Fibroblast of mammary gland (primary cell): ENCODE data around the gene DYSF.

ENCODE experiments used
- DNase-seq: peaks from one replicate; pipeline ENCODE4 v3.0.0-alpha.2; 2010; ENCODE audit warnings: low read depth
- H3K4me3 ChIP-seq: 2 replicates; pipeline ENCODE4 v1.5.1; 2011; ENCODE audit warnings: low read depth, mild to moderate bottlenecking, low read length, moderate library complexity; ENCODE audit not compliant: control insufficient read depth
- CTCF ChIP-seq: conservative IDR thresholded peaks from 2 replicates; pipeline ENCODE4 v1.5.1; 2011; ENCODE audit warnings: low read depth, low read length, inconsistent platforms; ENCODE audit not compliant: control insufficient read depth, insufficient read depth

The DYSF gene

GRCh38 chr2:71699428-71699827 is 246.1 kb downstream of the DYSF start:
- DNase-seq, result no peak
- TF ChIP-seq CTCF, result no peak
- H3K4me3 ChIP-seq, result no peak overlapping the region

DNA sequence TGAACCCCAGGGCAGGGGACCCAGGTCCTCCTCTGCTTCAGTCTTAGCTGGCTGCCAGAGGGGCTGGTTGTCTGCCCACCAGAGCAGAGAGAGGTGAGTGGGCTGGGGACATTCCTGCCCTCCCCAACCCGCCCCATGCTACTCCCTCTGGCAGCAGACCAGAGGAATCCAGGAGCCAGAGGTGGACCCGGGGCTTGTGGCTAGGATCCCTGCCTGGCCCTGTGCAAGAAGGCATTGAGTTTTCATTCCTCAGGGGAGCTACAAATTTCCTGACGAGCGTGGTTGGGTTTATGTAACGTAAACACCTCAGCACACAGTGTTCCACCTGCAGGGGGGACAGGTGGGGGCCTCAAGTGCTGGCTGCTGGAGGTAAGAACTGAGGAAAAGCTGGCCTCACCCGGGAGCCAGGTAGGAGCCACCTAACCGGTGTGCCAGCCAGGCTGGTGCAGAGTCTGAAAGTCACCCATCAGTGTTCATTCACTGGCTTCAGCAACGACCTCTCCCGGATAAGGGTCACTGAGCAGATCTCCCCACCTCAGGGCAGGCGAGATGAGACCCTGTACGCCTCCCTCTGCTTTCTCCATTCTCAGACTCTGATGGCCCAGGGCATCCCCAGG is 246.8 kb downstream of the DYSF start:
- H3K4me3 ChIP-seq, result no peak overlapping the region
- TF ChIP-seq CTCF, result no peak
- no peak for DNase-seq

DNA sequence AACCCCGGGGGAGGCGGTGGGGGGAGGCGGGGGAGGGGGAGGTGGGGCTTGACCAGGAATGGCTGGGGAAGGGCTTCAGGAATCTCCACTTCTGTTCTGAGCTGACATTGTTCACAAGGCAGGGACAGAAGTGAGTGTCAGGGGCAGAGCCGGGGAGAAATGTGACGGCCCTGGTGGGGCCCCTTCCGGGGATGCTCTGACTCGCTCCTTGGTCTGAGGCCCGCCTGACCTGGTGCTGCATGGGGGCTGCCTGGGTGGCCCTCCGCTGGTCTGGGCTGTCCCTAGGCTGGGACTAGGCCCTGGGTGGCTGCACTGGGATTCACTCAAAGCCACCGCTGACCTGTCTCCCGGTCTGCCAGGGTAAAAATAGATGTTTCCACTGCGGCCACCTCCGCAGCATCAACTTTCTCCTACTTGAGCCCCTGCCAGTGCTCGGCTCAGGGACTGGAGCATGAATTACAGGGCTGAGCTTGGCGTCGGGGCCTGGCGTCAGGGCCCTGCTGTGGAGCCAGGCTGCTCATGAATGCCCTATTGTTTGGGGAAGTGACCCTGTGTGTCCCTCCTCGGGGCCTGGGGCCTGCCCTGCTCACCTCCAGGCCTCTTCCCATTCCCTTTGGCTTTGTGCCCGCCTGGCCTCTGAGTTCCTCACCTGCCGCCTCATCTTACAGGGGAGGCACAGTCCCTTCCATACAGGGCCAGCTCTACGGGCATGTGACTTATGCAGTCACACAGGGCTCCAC is 247.5 kb downstream of the DYSF start:
- peak; percentile 21 for DNase-seq
- no peak overlapping the region for H3K4me3 ChIP-seq
- TF ChIP-seq CTCF, result no peak

- DNase-seq, result no peak
- no peak overlapping the region for H3K4me3 ChIP-seq
- TF ChIP-seq CTCF, result no peak
Measured at GRCh38 chr2:71702071-71702970, 249.0 kb downstream of the DYSF start.

DNA sequence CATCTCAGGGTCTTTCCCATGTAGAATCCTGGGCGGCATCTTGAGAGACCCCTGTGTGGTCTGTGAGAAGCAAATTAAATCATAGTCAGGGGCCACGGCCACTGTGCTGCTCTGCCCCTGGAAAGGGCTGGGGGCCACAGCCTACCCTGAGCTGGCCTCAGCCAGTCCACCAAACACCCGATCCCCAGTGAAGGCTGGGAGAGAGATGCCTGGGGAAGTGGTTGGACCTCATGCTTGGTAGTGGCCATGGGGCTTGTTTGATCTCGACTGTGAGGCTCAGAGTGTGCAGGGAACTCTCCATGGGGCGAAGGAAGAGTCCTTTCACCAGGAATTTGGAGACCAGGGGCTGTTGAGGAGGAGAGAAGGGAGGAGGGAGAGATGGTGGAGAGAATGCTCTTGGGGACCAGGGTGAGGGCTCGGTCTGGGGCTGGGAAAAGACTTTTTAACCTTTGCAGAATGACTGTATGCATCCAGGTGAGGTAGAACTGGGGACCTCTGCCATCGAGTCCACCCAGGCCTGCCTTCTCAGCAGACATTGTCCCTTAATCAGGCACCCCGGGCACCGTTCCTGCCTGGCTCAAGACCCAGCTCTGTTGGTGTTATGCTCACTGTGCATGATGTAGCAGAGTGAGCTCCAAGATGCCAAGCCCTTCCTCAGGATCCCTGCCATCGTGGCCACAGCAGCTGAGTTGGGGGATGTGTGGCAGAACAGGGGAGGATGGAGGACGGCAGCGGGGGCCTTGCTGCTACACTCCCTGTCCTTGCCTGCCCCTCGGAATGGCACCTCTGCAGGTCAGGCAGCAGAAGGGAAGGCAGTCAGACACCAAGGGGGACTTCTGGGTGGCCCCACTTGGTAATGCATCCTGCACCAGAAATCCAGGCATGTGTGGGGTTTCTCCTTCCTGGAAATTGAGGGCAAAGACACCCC is 249.9 kb downstream of the DYSF start:
- DNase-seq, result no peak
- no peak for TF ChIP-seq CTCF

GRCh38 chr2:71704131-71704561 is 250.8 kb downstream of the DYSF start:
- H3K4me3 ChIP-seq, result no peak overlapping the region
- DNase-seq, result no peak
- no peak for TF ChIP-seq CTCF

More for the DNA sequence above, 249.9 kb downstream of the DYSF start:
- H3K4me3 ChIP-seq, result no peak overlapping the region
